RCC 7860 (cell line): ENCODE data around the gene ZEB1.

ENCODE experiments used
- DNase-seq: peaks from one replicate; pipeline ENCODE4 v3.0.0-alpha.2; 2015; ENCODE audit warnings: low spot score
- FAIRE-seq: peaks from 2 replicates; lab custom pipeline; 2012; peaks lifted over from hg19 to GRCh38; lab: Jason Lieb, UNC

ZEB1 gene

GRCh38 chr10:31477584-31477983 lies 158.6 kb downstream of the ZEB1 start:
- FAIRE-seq (no peak), DNase-seq (no peak)

GRCh38 chr10:31479752-31480151 lies 160.7 kb downstream of the ZEB1 start:
- FAIRE-seq = peak; percentile 45
- DNase-seq = no peak

GRCh38 chr10:31483546-31483945 lies 164.5 kb downstream of the ZEB1 start:
- no peak for DNase-seq
- FAIRE-seq = no peak

- DNase-seq (no peak), FAIRE-seq (no peak)
These were observed 165.6 kb downstream of the ZEB1 start for GRCh38 chr10:31484431-31485135.

GRCh38 chr10:31490858-31491504 lies 172.0 kb downstream of the ZEB1 start:
- DNase-seq (peak; percentile 39), FAIRE-seq (no peak)

- DNase-seq (no peak), FAIRE-seq (no peak)
These were observed 188.4 kb downstream of the ZEB1 start for GRCh38 chr10:31507427-31507826.

GRCh38 chr10:31508234-31508633 lies 189.2 kb downstream of the ZEB1 start:
- no peak for FAIRE-seq
- DNase-seq = no peak

GRCh38 chr10:31508882-31509281 lies 189.9 kb downstream of the ZEB1 start:
- no peak for FAIRE-seq
- DNase-seq = no peak

GRCh38 chr10:31509989-31510388 lies 191.0 kb downstream of the ZEB1 start:
- DNase-seq (no peak), FAIRE-seq (no peak)

GRCh38 chr10:31515116-31515515 lies 196.1 kb downstream of the ZEB1 start:
- FAIRE-seq = no peak
- no peak for DNase-seq

- FAIRE-seq = peak; percentile 23
These were observed 196.9 kb downstream of the ZEB1 start for GRCh38 chr10:31515819-31516402.

GRCh38 chr10:31520986-31521831 lies 202.2 kb downstream of the ZEB1 start:
- FAIRE-seq = no peak
- no peak for DNase-seq

More at GRCh38 chr10:31515819-31516402, 196.9 kb downstream of the ZEB1 start:
- no peak for DNase-seq

GRCh38 chr10:31522820-31523219 lies 203.8 kb downstream of the ZEB1 start:
- DNase-seq (no peak), FAIRE-seq (no peak)

- no peak for FAIRE-seq
- DNase-seq = no peak
These were observed 205.4 kb downstream of the ZEB1 start for GRCh38 chr10:31524460-31524859.

GRCh38 chr10:31526178-31526577 lies 207.2 kb downstream of the ZEB1 start:
- no peak for DNase-seq
- FAIRE-seq = no peak

GRCh38 chr10:31526681-31527080 lies 207.7 kb downstream of the ZEB1 start:
- no peak for DNase-seq
- no peak for FAIRE-seq

- FAIRE-seq (no peak), DNase-seq (no peak)
These were observed 209.8 kb downstream of the ZEB1 start for GRCh38 chr10:31528831-31529230.

GRCh38 chr10:31536302-31536701 lies 217.3 kb downstream of the ZEB1 start:
- DNase-seq (no peak), FAIRE-seq (no peak)

GRCh38 chr10:31549896-31550295 lies 230.9 kb downstream of the ZEB1 start:
- DNase-seq (no peak), FAIRE-seq (no peak)

- FAIRE-seq (peak; percentile 85), DNase-seq (peak; percentile 61)
These were observed 235.5 kb downstream of the ZEB1 start for GRCh38 chr10:31554556-31554955.

- DNase-seq (no peak), FAIRE-seq (no peak)
These were observed 238.8 kb downstream of the ZEB1 start for GRCh38 chr10:31557854-31558253.
